GM19455 (cell line): ENCODE measurements around the gene FAT1.
"Not testable (repeated sequence)": the region's sequence is repeated elsewhere in the genome, so short reads cannot be mapped to it uniquely, and the experiment has no call there.

Experiments
- ATAC-seq: cut with Tn5 transposase; IDR thresholded peaks from one replicate; pipeline ENCODE4 v1.9.1; 2021; ENCODE audit not compliant: unreplicated experiment

The FAT1 gene

GRCh38 chr4:186723292-186724057, at the start of gene FAT1:
TSS of gene FAT1 (minus strand) at chr4:186723856. CDS start at chr4:186709827, 14,029 bp downstream.
- no peak for ATAC-seq

- no peak for ATAC-seq
These were observed 49.4 kb upstream of the FAT1 start for GRCh38 chr4:186772936-186773487.

GRCh38 chr4:186771624-186772023, 48.0 kb upstream of the FAT1 start:
- no peak for ATAC-seq

- no peak for ATAC-seq
These were observed 47.0 kb upstream of the FAT1 start for GRCh38 chr4:186770481-186771175.

- no peak for ATAC-seq
These were observed 44.1 kb upstream of the FAT1 start for GRCh38 chr4:186767794-186768193.

- no peak for ATAC-seq
These were observed 42.3 kb upstream of the FAT1 start for GRCh38 chr4:186765673-186766546.

GRCh38 chr4:186765138-186765537, 41.5 kb upstream of the FAT1 start:
- ATAC-seq, result no peak

GRCh38 chr4:186764457-186764856, 40.8 kb upstream of the FAT1 start:
- ATAC-seq, result no peak

- no peak for ATAC-seq
These were observed 39.2 kb upstream of the FAT1 start for GRCh38 chr4:186762865-186763264.

- ATAC-seq, result no peak
These were observed 38.7 kb upstream of the FAT1 start for GRCh38 chr4:186762361-186762760.

- not testable (repeated sequence) for ATAC-seq
These were observed 38.3 kb upstream of the FAT1 start for GRCh38 chr4:186761956-186762355.

GRCh38 chr4:186761393-186761792, 37.7 kb upstream of the FAT1 start:
- no peak for ATAC-seq

GRCh38 chr4:186760576-186760975, 36.9 kb upstream of the FAT1 start:
- ATAC-seq, result no peak

GRCh38 chr4:186759990-186760389, 36.3 kb upstream of the FAT1 start:
- ATAC-seq, result no peak

GRCh38 chr4:186758929-186759682, 35.5 kb upstream of the FAT1 start:
- ATAC-seq, result no peak

GRCh38 chr4:186757696-186758355, 34.2 kb upstream of the FAT1 start:
- ATAC-seq, result no peak

GRCh38 chr4:186756550-186756949, 32.9 kb upstream of the FAT1 start:
- not testable (repeated sequence) for ATAC-seq

- no peak for ATAC-seq
These were observed 32.2 kb upstream of the FAT1 start for GRCh38 chr4:186755550-186756519.

GRCh38 chr4:186754976-186755375, 31.3 kb upstream of the FAT1 start:
- no peak for ATAC-seq
